Activated CD4-positive, alpha-beta T cell treated with anti-CD3 and anti-CD28 coated beads for 36 hours (primary cell): ENCODE measurements around the gene FARS2. TPM values are rescaled to one million over a fixed set of nuclear protein-coding genes. Genes with fewer than 3 reads are reported as not detected.
A peak's percentile ranks its signal among the peaks of the same experiment; 100 is the strongest.

Experiments used
- ATAC-seq: fragments of 200-7000 bp; cut with Tn5 transposase; one replicate; pipeline ENCODE4 v1.10.0; 2021; ENCODE audit warnings: mild to moderate bottlenecking, moderate library complexity
- CTCF ChIA-PET: fragments of 350-600 bp; sonication (Branson Sonifier 250); formaldehyde crosslinking; loops from one replicate; lab custom pipeline; 2021; ENCODE audit warnings: antibody characterized with exemption; lab: Charles Lee
- POLR2A ChIA-PET: fragments of 350-600 bp; sonication (Branson Sonifier 250); formaldehyde crosslinking; loops from one replicate; lab custom pipeline; 2021; ENCODE audit warnings: antibody characterized with exemption, inconsistent platforms; lab: Charles Lee
- DNase-seq: peaks from one replicate; pipeline ENCODE4 v3.0.0-alpha.2; 2020
- H3K27ac Mint-ChIP-seq: one replicate; pipeline ENCODE4 v1.8.0; 2021; ENCODE audit warnings: mixed read lengths
- H3K27me3 Mint-ChIP-seq: one replicate; pipeline ENCODE4 v1.8.0; 2021; ENCODE audit warnings: mixed read lengths
- H3K36me3 Mint-ChIP-seq: one replicate; pipeline ENCODE4 v1.8.0; 2021; ENCODE audit warnings: low read depth, mixed read lengths
- H3K4me1 Mint-ChIP-seq: one replicate; pipeline ENCODE4 v1.8.0; 2021; ENCODE audit warnings: mixed read lengths
- H3K4me3 Mint-ChIP-seq: one replicate; pipeline ENCODE4 v1.8.0; 2021; ENCODE audit warnings: mild to moderate bottlenecking, moderate library complexity, mixed read lengths
- H3K9me3 Mint-ChIP-seq: one replicate; pipeline ENCODE4 v1.8.0; 2021; ENCODE audit warnings: low read depth, mixed read lengths
- intact Hi-C, 2 experiments: fragments of 100-400 bp; cut with DNase I in 1 of 2; cut with micrococcal nuclease in 1 of 2; formaldehyde crosslinking; loops; one replicate each; pipeline versions ENCODE4 v1.14.2 to v1.15.1; 2022 to 2024; cut with DNase I, micrococcal nuclease
- total RNA-seq, 2 experiments: library from RNA; stranded (reverse); gene quantifications; one replicate each; pipeline ENCODE4 v1.2.3, GENCODE V29; 2021

FARS2 gene
- total RNA-seq, 2 experiments from 2014 or later, result 17.6 to 18.4 TPM

DNA sequence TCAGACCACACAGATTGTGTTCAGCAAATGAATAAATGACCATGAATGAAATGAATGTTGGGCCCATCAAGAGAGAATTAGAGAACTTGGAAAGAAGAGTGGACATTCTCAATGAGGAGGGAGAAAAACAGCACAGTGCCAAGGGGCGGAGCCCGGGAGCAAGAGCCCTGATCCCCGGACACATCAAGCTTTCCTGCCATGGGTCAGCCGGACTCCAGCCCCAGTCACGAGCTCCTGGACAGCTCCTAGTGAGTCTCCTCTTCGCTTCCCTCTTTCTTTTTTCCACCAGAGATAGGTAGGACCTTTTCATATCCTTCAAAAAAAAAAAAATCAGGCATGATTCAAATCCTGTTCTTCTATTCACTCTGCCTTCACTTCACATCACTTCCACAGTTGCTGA is 471.2 kb downstream of the FARS2 start:
- ChIA-PET CTCF (no interaction called here), POLR2A (no interaction called here)
- Mint-ChIP-seq H3K4me1 (no peaks in the 10 kb centered on the region), H3K27ac (no peak overlapping the region), H3K36me3 (no peaks in the 10 kb centered on the region), H3K27me3 (no peaks in the 10 kb centered on the region), H3K4me3 (no peak overlapping the region), H3K9me3 (no peaks in the 10 kb centered on the region)
- intact Hi-C loops, result no loop called here
- no peak for DNase-seq
- no peak for ATAC-seq

DNA sequence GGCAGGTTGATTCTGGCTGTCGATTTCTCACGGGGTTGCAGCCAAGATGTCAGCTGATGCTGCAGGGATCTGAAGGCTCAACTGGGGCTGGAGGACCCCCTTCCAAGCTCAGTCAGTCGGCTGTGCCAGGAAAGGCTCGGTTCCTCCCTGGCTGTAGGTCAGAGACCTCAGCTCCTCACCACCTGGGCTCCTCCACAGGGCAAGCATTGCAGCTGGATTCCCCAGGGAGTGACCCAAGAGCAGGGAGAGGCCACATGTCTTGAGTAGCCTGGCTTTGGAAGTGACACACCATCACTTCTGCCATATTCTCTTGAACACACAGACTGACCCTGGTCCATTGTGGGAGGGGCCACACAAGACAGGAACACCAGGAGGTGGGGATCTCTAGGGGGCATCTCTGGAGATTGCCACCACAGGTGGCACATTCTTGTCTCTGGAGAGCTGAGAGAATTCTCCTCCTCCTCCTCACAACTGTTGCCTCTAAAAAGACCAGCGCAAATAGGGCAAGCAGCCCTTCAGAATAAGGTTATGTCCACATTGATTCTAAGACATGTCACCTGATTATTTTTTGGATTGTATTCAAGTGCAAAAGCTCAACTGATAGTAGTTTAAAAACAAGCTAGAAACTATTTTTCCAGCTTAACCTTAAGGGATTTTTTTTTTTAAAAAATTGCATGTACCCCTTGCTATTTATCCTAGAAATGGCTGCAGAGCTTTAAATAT is 474.9 kb downstream of the FARS2 start:
- H3K9me3 Mint-ChIP-seq, result no peaks in the 10 kb centered on the region
- POLR2A ChIA-PET, result no interaction called here
- ATAC-seq, result no peak
- H3K27ac Mint-ChIP-seq, result no peak overlapping the region
- CTCF ChIA-PET, result interaction anchor here (0.6 kb wide), 1 partner anchor 332 kb away, joined by 3 read pairs; no protein-coding TSS in a partner anchor
- intact Hi-C loops, result no loop called here
- no peaks in the 10 kb centered on the region for H3K27me3 Mint-ChIP-seq
- H3K4me1 Mint-ChIP-seq, result no peaks in the 10 kb centered on the region
- no peak overlapping the region for H3K4me3 Mint-ChIP-seq
- no peak for DNase-seq
- no peaks in the 10 kb centered on the region for H3K36me3 Mint-ChIP-seq

DNA sequence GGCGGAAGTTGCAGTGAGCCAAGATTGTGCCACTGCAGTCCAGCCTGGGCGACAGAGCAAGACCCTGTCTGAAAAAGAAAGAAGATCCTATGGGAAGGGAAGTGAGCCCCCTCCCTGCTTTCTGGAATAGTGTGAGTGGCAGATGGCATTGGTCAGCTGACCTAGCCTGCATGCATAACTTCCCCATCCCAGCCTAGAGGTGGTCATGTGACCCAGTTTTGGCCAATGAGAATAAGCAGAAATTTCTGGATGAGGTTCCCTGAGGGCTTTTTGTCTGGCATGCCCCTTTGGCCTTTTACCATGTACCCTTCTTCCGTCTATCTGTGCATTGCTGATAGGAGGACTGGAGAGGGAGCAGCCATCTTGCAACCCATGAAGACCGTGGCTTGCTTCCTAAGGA is 476.1 kb downstream of the FARS2 start:
- DNase-seq (no peak), ATAC-seq (no peak)
- no peaks in the 10 kb centered on the region for H3K27me3 Mint-ChIP-seq
- ChIA-PET CTCF (no interaction called here), POLR2A (no interaction called here)
- H3K36me3 Mint-ChIP-seq, result no peaks in the 10 kb centered on the region
- H3K4me3 Mint-ChIP-seq, result no peak overlapping the region
- H3K27ac Mint-ChIP-seq, result no peak overlapping the region
- intact Hi-C loops, result no loop called here
- H3K9me3 Mint-ChIP-seq, result no peaks in the 10 kb centered on the region
- no peaks in the 10 kb centered on the region for H3K4me1 Mint-ChIP-seq

DNA sequence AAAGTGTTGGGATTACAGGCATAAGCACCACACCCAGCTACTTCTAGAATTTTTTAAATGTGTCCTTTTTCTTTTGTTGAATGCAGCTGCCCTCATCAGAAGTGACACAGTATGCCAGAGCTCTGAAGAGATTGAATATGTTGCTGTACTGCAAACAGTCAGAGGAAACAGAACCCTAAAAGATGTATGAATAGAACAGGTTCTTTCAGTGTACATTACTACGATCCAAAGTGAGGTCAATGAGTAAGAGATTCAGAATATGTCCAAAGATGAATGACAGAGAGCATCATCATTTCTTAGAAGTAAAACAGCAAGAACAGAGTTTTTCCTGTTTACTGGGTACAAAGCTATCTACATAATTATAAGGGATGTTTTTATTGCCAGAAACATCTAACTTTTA is 476.9 kb downstream of the FARS2 start:
- ATAC-seq (no peak), DNase-seq (no peak)
- H3K4me3 Mint-ChIP-seq, result no peak overlapping the region
- no peaks in the 10 kb centered on the region for H3K9me3 Mint-ChIP-seq
- no peak overlapping the region for H3K27ac Mint-ChIP-seq
- ChIA-PET POLR2A (no interaction called here), CTCF (no interaction called here)
- intact Hi-C loops, result no loop called here
- H3K4me1 Mint-ChIP-seq, result no peaks in the 10 kb centered on the region
- H3K36me3 Mint-ChIP-seq, result no peaks in the 10 kb centered on the region
- no peaks in the 10 kb centered on the region for H3K27me3 Mint-ChIP-seq

DNA sequence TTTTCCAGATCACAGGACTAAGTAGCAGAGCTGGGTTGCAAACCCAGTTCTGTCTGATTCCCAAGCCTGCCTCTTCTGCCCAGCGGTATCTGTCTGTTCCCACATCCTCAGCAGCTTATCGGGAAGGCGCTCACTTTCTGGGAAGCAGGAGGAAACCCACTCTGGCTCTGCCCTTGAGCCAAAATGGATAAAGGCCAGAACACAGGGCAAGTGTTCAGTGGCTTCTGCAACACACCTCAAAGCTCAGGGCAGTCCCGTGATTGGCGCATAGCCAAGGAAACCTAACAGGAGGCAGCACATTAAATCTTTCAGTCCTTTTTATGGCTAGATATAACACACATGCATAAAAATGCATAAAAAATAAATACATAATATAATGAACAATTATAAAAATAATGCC is 483.2 kb downstream of the FARS2 start:
- H3K27me3 Mint-ChIP-seq, result no peaks in the 10 kb centered on the region
- H3K4me3 Mint-ChIP-seq, result no peak overlapping the region
- POLR2A ChIA-PET, result no interaction called here
- H3K36me3 Mint-ChIP-seq, result no peaks in the 10 kb centered on the region
- no peak overlapping the region for H3K27ac Mint-ChIP-seq
- CTCF ChIA-PET, result no interaction called here
- ATAC-seq (no peak), DNase-seq (no peak)
- intact Hi-C loops, result no loop called here
- no peaks in the 10 kb centered on the region for H3K9me3 Mint-ChIP-seq
- H3K4me1 Mint-ChIP-seq, result no peaks in the 10 kb centered on the region

DNA sequence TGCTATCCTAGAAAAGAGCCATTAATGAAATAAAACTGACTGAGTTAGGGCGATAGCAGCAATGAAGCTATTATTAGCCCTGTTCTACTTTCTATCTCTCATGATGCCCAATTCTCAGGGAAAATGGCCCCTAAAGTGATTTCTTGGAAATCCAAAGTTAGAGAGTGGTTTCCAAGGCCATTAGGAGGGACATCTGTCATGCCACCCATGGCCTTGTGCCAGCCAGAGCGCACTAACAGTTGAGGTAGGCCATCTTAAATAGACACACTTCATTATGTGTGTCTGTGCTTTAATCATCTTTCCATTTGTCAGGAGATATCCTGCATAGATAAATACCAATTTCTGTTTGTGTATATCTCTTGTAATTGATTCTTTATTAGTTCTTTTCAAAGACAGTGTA is 483.8 kb downstream of the FARS2 start:
- no peaks in the 10 kb centered on the region for H3K36me3 Mint-ChIP-seq
- ChIA-PET CTCF (no interaction called here), POLR2A (no interaction called here)

DNA sequence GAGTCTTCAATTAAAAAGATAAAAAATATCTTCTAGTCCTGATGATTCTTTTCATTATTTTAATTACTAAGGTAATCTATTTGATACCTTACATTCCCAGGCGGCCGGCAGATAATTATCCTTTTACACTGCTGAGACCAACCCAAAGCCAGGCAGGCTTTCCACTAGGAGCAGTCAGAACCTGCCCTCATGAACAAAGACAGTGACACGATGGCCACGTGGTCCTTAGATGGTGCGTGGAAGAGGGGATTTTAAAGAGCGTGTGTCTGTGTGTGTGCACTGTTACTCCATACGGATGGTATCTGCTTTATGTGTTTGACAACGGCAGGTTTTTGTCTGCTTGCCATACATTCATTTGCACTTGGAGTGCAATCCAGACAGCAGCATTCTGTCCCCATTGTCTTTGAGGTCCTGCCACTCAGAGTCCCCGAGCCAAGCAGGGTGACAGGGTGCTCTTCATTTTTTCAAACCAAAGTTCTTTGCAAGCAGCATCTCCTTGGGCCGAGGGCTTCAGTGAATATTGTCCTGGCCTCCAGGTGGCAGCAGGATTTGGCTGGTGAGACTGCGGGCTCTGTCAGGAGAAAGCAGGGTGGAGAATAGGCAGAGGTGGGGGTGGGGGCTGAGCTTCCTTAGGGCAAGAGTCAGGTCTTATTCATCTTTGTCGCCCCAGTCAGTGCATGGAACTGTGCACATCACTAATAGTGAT is 484.9 kb downstream of the FARS2 start:
- Mint-ChIP-seq H3K36me3 (peaks cover 3% of the 10 kb centered on the region), H3K4me3 (no peak overlapping the region), H3K27me3 (no peaks in the 10 kb centered on the region), H3K9me3 (peaks cover 3% of the 10 kb centered on the region), H3K27ac (no peak overlapping the region), H3K4me1 (no peaks in the 10 kb centered on the region)
- ChIA-PET CTCF (no interaction called here), POLR2A (no interaction called here)
- intact Hi-C loops, result no loop called here
- DNase-seq (peak; percentile 18), ATAC-seq (no peak)

More for the DNA sequence above, 483.8 kb downstream of the FARS2 start:
- intact Hi-C loops, result no loop called here
- Mint-ChIP-seq H3K27me3 (no peaks in the 10 kb centered on the region), H3K27ac (no peak overlapping the region), H3K9me3 (no peaks in the 10 kb centered on the region), H3K4me3 (no peak overlapping the region), H3K4me1 (no peaks in the 10 kb centered on the region)
- DNase-seq, result no peak
- no peak for ATAC-seq

DNA sequence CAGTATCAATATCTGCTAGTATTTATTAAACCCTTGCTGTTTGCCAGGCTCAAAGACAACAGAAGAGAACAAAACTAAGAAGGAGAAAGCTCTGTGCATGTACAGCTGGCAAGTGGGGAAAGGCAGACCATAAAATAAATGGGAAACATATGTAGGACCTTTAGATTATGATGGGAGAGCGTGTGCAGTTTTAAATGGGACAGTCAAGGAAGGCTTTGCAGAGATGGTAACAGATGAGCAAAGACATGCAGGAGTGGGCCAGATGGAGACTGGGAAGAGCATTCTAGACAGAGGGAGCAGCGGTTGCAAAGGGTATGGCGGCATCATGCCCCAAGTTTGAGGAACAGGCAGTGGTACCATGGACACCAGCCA is 485.4 kb downstream of the FARS2 start:
- Mint-ChIP-seq H3K27ac (no peak overlapping the region), H3K9me3 (peaks cover 4% of the 10 kb centered on the region), H3K4me3 (no peak overlapping the region), H3K27me3 (no peaks in the 10 kb centered on the region), H3K4me1 (no peaks in the 10 kb centered on the region), H3K36me3 (peaks cover 4% of the 10 kb centered on the region)
- POLR2A ChIA-PET, result no interaction called here
- ATAC-seq, result no peak
- no peak for DNase-seq
- intact Hi-C loops, result no loop called here
- CTCF ChIA-PET, result no interaction called here

DNA sequence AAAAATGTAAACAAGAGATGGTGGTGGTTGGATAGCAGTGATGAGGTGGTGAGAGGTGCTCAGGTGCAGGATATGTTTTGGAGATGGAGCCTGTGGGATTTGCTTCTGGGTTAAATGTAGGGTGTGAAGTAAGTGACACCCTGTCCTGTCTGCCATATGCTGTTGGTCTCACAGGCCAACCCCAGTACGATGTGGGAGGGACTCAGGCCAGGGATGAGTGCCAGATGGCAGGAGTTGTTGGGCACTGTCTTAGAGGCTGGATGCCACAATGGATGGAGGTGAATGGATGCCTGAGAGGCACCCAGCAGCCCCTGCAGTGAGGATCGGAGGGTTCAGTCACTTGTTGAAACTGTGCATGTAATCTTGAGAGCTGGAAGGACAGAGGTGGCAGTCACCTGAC is 486.1 kb downstream of the FARS2 start:
- ChIA-PET POLR2A (no interaction called here), CTCF (interaction anchor here (0.7 kb wide), 1 partner anchor 183 kb away, joined by 3 read pairs; no protein-coding TSS in a partner anchor)
- DNase-seq (no peak), ATAC-seq (no peak)
- H3K4me3 Mint-ChIP-seq, result no peak overlapping the region
- peaks cover 10% of the 10 kb centered on the region for H3K9me3 Mint-ChIP-seq
- H3K4me1 Mint-ChIP-seq, result no peaks in the 10 kb centered on the region
- H3K36me3 Mint-ChIP-seq, result peaks cover 10% of the 10 kb centered on the region
- intact Hi-C loops, result no loop called here
- H3K27me3 Mint-ChIP-seq, result no peaks in the 10 kb centered on the region
- H3K27ac Mint-ChIP-seq, result no peak overlapping the region

DNA sequence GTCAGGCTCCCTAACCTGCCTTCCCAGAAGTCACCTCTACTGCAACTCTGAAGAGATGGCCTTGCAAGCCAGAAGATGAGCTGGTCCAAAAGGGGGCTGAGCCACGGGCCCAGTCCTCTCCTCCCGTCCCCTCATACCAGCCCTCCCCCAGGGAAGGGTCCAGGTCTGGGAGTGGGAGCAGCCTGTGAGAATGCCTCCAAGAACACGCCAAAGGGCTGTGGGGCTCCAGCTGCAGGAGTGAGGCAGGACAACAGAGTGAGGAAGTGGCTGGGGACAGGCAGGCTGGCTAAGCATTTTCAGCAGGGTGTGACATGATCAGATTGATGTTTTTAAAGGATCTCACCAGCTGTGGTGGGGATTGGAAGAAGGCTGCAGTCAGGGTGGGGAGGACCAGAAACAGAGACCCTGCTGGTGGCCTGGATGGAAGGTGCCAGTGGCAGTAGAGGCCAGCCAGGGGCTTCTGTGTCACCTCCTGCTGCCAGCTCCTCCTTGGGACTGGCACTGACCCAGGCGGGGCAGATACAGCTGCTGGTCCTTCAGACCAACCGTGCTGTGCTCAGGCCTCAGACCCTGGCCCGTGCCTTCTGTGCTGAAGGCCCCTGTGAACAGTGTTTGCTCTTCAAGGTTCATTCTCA is 487.8 kb downstream of the FARS2 start:
- ChIA-PET POLR2A (no interaction called here), CTCF (no interaction called here)
- intact Hi-C loops, result no loop called here
- DNase-seq (no peak), ATAC-seq (no peak)
- peaks cover 19% of the 10 kb centered on the region for H3K9me3 Mint-ChIP-seq
- H3K4me1 Mint-ChIP-seq, result no peaks in the 10 kb centered on the region
- no peaks in the 10 kb centered on the region for H3K27me3 Mint-ChIP-seq
- peaks cover 24% of the 10 kb centered on the region for H3K36me3 Mint-ChIP-seq
- H3K4me3 Mint-ChIP-seq, result no peak overlapping the region
- H3K27ac Mint-ChIP-seq, result no peak overlapping the region

DNA sequence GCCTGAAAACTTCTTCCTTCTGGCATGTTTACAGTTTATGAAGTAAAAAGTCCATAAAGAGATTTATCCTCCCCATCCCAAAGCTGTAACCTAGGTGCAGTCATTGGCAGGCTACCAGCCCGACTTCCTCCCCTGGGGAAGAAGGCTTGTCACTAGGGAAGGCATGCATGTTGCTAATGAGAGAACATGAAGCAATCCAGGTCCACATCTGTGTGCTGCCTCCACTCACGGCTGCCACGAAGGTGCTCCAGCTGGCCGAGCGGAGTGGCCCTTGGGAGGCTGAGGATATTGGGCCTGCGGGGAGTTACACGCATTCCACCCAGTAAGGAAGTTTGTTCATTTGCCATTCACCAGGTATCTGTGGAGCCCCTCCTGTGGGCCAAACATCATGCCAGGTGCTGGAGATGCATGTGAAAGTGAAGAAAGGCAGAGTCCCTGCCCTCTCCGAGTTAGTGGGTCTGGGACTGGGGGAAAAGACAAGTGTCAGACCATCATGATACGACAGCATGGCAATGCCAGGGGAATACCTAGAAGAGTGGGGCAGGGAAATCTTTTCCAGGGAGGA is 488.4 kb downstream of the FARS2 start:
- Mint-ChIP-seq H3K27ac (no peak overlapping the region), H3K4me3 (no peak overlapping the region), H3K36me3 (peaks cover 29% of the 10 kb centered on the region), H3K27me3 (no peaks in the 10 kb centered on the region), H3K4me1 (no peaks in the 10 kb centered on the region), H3K9me3 (peaks cover 23% of the 10 kb centered on the region)
- intact Hi-C loops, result no loop called here
- no peak for DNase-seq
- ChIA-PET CTCF (no interaction called here), POLR2A (no interaction called here)
- no peak for ATAC-seq
